NCI-H1092 (cell line): Measurements from ENCODE around the gene LARP7.
A peak's percentile ranks its signal among the peaks of the same experiment; 100 is the strongest.
"Not testable (repeated sequence)": the region's sequence is repeated elsewhere in the genome, so short reads cannot be mapped to it uniquely, and the experiment has no call there.

Experiments used
- DNase-seq: peaks from one replicate; lab custom pipeline; 2025; lab: John Stamatoyannopoulos, UW

The LARP7 gene

DNA sequence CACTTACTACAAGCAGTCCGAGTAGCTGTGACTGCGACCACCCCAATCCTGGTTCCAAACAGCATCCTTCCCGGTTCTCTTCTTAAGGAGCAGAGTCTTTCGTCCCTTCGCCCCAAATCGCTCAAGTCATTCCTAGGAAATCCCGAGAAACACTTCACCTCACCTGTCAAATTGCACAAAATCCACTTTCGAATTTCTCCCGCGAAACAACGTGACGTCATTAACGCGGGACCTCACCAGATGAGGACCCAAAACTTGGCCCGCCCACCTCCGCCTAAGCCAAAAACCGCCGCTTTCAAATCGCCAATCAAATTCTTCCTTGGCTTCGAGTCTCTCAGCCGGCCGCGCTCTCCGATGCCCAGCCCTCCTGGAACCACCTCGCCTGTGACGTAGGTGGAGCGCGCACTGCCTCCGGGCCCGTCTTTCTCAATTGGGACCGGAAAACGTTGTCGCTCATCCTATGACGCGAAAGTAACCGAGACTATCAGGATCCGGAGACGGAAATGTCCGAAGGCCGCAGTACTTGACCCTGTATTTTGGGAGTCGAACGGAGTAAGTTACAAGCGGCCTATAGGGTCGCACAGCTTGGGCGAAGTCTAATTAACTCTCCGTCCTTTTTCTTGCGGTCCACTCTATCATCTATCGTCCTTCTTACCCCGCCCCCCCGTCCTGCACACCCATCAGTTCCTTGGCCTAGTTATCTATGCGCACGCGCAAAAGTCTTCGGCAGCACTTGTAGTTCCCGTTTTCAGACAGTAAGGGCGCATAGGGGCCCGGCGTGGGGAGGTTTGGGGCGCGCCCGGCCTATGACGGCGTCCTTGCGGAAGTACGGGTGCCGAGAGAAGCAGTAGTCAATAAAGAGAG lies at the start of gene LARP7, which contains the start of gene ZGRF1:
TSS of gene LARP7 (plus strand) at position 456 of the 864 bp plus-strand sequence. CDS start 7,527 bp downstream, outside the sequence.
TSS of gene ZGRF1 (minus strand) at position 222 of the 864 bp plus-strand sequence. CDS start 3,733 bp downstream, outside the sequence.
- peak; percentile 99 for DNase-seq

DNA sequence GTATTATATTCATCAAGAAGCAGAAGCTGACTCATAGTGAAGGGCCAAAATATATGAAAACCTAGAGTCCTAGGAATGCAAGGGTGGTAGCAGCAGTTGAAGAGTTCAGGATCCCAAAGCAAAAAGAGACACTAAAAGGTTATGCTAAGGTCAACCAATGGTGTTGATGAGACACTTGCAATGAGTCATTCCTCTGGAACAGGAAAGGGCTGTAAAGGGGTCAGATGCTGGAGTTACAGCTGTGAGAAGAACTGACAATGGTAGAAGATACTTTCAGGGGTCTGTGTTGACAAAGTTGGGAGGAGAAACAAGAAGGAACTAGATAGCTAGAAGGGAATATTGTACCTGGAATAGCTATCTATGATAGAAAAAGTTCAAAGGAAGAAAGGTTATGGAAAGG lies 47.7 kb upstream of the LARP7 start:
- DNase-seq, result no peak

DNA sequence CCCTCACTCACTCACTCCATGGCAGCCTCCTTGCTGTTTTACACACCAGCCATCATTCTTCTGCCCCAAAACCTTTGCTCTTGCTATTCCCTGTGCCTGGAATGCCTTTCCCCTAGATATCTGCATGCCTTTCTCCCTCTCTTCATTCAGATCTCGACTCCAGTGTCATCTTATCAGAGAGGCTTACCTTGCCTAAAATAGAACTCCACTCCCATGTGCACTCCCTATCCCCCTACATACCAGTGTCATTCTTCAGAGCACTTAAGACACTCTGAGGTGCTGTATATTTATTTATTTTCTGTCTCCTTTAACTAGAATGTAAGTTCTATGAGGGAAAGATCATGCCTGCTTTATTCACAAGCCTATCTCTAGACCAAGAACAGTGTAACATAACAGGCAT lies 45.4 kb upstream of the LARP7 start:
- no peak for DNase-seq

DNA sequence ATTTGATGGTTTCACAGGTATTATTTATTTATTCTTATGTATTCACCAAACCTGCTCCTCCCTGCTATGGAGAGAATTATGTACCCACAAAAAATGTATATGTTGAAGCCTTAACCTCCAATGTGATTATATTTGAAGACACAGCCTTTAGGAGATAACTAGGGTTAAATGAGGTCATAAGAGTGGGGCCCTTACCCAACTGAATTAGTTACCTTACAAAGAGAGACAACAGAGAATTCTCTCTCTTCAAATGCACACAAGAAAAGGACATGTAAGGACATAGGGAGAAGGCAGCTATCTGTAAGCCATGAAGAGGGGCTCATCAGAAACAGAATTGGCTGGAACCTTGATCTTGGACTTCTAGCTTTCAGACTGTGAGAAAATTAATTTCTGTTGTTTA lies 44.2 kb upstream of the LARP7 start:
- no peak for DNase-seq

DNA sequence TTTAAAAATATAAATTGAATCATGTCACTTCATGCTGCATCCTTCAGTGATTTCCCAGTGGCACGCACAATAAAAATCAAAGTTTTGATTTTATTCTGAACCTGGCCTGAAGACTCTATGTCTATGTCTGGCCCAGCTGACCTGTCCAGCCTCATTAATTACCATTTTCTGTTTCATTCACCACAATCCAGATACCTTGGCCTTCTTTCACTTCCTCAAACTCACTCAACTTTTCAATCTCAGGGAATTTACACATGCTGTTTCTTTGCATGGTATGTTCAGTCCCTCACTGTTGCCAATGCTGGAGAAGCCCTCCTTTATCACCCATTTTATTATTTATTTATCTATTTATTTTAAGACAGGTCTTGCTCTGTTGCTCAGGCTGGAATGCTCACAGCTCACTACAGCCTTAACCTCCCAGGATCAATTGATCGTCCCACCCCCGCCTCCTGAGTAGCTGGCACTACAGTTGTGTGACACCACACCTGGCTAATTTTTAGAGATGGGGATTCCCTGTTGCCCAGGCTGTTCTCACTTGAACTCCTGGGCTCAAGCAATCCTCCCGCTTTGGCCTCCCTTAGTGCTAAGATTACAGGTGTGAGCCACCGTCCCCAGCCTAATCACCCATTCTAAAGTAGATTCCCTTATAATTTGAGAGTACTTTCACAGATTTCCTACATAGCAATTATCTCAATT lies 43.4 kb upstream of the LARP7 start:
- DNase-seq, result no peak

DNA sequence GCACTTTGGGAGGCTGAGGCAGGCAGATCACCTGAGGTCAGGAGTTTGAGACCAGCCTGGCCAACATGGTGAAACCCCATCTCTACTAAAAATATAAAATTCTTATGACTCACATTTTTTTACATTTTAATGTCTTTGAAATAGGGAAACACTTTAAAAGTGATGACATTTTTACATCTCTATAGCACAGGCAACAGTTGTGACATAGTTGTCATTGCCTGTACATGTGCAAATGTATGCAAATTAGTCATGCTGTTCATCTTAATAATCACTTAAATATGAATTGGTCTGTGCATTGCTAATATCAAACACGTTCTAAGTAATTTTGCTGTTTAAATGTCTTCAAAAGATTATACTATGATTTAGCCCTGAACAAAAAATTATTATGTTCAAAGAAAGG lies 42.0 kb upstream of the LARP7 start:
- DNase-seq, result no peak

DNA sequence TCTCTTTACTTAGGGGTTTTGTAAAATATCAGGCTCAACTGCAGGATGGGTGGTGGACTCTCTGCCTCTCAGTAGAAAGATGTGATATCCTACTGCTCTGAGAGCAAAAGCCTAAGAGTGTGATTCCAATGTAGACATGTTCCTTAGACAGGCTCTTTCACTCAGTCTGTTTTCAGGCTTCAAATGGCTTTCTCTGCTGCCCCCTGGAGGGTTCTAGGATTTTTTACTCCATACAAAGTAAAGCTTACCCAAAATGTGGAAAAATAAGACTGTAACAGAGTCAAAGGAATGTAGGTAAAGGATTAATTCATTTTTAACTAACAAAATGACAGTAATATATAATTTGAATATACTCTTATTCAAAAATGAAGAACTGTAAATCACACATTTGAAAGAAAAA lies 32.4 kb upstream of the LARP7 start:
- DNase-seq, result peak; percentile 3

DNA sequence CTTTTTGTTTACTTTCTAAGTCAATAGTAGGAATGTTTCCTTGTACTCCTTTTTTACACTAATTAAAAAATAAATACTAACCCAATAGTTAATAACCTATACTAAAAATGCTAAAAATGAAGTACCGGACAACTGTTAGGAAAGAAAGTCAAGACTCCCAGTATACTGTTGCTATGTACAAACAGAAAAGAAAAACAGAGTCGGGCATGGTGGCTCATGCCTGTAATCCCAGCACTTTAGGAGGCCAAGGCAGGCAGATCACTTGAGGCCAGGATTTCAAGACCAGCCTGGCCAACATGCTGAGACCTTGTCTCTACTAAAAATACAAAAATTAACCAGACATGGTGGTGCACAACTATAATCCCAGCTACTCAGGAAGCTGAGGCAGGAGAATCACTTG lies 24.1 kb upstream of the LARP7 start:
- not testable (repeated sequence) for DNase-seq

DNA sequence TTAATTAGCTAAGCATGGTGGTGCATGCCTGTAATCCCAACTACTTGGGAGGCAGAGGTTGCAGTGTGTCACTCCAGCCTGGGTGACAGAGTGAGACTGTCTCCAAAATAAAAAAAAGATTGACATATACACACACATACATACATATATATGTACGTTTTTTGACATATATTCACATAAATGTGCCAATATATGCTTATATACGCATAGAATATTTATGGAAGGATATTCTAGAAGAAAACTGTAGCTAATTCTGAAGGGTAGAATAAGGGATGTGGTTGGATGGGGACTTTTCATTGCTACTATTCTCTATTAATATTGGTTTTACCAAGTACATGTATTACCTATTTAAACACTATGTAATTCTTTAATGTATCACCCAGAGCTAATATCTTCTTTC lies 20.0 kb upstream of the LARP7 start:
- DNase-seq, result no peak

DNA sequence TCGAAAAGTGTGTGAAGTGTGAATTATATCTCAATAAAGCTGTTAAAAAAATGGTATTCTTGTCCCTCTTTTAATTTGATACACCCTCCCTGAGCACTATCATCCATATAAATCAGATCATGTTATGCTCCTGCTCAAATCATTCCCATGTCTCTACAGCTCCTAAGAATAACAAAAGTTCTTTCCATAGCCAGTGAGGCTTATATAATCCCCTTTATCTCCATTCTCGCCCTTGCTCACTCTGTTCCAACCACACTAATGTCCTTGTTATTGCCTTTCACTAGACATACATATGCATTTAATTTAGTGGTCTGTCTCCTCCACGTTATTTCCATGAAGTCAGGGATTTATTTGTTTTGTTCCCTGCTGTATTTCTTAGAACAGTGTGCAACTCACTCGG lies 10.7 kb upstream of the LARP7 start:
- DNase-seq, result no peak

DNA sequence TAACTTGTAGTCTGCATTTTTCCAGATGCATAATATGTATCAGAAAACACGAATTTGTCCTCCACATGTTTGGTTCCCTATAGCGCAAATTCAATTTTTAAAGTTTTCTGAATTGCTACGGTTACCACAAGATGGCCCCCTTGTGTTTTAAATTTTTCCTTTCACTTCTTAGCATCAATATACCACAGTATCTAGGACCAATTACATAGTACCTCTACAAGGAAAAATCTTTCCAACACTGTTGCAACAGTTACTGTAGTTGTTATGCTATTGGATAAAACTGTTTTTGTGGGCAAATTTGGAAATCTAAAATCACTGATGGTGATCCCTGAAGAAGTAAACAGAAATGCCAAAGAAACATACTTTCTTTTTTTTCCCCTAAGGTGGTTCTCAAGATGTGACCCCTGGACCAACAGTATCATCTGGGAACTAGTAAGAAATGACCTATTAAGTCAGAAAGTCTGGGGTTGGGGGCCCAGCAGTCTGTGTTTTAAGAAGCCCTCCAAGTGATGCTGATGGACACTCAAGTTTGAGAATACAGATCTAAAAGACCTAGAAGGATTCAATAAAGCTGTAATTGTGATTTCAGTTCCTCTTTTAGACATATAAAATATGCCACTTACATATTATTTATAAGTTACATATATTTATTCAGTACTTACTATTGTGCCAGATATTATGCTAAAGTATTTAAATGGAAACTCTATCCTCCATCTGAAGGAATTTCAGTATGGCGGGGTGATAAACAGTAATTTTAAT lies 3.3 kb upstream of the LARP7 start:
- DNase-seq, result peak; percentile 0

DNA sequence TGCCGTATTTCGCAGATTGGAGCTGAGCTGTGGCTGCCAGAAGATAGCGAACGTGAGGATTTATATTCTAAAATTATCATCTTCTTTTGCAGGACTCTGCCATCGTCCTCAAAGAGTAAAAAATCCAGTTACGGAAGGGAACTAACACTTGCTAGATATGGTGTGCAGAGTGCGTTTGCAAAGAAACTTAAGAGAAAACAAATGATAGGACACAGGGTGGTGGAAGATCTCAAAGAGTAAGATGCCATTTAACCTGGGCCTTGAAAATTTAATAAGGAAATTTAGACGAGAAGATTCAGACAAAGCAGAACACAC lies 566 bp downstream of the LARP7 start:
- DNase-seq, result no peak

DNA sequence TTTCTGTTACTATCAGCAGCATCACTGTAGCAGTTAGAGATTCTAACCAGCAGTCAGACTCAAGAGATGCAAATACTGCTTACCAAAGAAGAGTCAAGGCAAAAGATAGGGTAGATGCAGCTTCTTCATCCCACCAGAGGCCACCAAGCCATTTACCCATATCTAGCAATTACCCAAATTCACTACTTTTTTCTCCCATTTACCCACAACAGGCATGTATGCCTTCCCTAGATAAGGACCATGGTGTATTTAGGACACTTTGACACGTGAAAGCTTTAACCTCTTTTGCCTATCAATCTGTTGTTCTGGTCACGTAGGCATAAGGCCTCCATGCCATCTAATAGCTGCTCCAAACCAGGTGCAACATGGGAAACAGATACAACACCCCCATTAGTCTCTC lies 5.6 kb downstream of the LARP7 start:
- DNase-seq, result no peak

DNA sequence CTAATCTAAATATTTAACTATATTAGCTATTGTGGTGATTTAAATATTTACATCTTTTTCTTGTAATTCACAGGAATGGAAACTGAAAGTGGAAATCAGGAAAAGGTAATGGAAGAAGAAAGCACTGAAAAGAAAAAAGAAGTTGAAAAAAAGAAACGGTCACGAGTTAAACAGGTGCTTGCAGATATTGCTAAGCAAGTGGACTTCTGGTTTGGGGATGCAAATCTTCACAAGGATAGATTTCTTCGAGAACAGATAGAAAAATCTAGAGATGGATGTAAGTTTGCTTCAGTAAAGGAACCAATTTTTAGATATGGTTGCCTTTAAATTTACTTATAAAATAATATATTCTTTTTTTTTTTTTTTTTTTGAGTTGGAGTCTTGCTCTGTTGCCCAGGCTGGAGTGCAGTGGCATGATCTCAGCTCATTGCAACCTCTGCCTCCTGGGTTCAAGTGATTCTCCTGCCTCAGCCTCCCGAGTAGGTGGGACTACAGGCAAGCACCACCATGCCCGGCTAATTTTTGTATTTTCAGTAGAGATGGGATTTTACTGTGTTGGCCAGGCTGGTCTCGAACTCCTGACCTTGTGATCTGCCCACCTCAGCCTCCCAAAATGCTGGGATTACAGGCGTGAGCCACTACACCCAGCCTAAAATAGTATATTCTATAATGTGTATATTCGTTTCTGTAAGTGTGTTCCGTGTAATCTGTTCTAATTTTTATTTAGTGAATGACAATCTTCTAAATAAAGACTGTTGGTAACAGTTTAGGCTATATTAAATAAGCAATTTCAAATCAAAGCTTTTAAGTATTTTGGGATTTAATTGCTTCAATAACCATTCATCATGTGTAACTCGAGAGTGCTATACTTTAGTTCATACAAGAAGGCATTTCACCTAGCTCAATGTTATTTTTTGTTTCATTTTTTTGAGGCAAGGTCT lies 7.9 kb downstream of the LARP7 start:
- DNase-seq, result not testable (repeated sequence)

DNA sequence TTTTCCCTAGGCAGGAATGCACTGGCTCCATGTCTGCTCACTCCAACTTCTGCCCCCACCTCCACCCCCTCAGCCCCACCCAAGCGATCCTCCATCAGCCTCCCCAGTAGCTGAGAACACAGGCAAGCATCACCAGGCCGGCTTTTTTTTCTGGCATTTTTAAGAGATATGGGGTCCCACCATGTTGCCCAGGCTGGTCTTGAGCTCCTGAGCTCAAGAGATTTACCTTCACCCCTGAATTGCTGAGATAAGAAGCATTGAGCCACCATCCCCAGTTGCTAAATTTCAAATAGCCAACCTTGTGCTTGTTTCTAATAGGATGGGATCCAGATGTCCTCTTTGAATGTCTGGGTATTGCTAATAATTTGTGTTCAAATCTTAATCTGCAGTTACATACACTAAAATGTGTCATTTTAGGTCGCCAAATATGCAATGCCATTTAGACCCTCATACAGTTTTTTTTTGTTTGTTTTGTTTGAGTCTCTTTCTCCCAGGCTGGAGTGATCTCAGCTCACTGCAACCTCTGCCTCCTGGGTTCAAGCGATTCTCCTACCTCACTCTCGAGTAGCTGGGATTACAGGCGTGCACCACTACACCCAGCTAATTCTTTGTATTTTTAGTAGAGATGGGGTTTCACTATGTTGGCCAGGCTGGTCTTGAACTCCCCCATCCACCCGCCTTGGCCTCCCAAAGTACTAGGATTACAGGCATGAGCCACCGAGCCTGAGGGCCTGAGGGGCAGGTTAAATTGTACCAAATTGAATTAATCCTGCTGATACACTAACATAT lies 8.8 kb downstream of the LARP7 start:
- DNase-seq, result no peak

DNA sequence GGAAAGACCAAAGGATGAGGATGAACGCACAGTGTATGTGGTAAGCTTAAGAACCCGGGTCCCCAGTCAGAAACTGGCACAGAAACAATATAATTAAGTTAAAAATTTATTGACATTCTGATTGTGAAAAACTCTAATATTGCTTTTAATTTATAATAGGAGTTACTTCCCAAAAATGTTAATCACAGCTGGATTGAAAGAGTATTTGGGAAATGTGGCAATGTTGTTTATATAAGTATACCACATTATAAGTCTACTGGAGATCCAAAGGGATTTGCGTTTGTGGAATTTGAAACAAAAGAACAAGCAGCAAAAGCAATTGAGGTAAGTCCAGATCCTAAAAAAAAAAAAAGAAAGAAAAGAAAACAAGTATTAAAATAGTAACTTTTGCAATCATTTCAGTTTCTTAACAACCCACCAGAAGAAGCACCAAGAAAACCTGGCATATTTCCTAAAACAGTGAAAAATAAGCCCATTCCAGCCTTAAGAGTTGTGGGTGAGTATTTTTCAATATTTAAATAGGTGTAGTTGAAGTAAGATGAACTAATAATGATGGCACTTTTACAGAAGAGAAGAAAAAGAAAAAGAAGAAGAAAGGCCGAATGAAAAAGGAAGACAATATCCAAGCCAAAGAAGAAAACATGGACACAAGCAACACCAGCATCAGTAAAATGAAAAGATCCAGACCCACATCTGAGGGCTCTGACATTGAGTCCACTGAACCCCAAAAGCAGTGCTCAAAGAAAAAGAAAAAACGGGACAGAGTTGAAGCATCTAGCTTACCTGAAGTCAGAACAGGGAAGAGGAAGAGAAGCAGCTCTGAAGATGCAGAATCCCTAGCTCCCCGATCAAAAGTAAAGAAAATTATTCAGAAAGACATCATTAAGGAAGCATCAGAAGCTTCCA lies 9.9 kb downstream of the LARP7 start:
- no peak for DNase-seq

DNA sequence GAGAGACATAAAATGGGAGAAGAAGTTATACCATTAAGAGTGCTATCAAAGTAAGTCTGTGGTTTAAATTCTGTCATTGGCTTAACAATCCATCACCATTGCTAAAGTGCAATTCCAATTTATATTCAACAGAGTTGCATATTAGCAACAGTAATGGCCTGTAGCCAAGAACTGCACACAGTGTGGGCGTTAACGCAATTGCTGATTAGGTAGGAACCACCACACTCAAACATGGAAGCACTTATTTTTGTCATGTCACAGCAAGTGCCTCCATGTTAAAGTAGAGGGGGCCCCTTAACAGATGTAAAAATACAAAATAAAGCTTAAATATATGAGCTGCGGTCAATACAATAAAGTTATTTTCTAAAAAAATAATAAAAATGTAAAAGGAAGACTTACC lies 10.8 kb downstream of the LARP7 start:
- DNase-seq, result no peak

DNA sequence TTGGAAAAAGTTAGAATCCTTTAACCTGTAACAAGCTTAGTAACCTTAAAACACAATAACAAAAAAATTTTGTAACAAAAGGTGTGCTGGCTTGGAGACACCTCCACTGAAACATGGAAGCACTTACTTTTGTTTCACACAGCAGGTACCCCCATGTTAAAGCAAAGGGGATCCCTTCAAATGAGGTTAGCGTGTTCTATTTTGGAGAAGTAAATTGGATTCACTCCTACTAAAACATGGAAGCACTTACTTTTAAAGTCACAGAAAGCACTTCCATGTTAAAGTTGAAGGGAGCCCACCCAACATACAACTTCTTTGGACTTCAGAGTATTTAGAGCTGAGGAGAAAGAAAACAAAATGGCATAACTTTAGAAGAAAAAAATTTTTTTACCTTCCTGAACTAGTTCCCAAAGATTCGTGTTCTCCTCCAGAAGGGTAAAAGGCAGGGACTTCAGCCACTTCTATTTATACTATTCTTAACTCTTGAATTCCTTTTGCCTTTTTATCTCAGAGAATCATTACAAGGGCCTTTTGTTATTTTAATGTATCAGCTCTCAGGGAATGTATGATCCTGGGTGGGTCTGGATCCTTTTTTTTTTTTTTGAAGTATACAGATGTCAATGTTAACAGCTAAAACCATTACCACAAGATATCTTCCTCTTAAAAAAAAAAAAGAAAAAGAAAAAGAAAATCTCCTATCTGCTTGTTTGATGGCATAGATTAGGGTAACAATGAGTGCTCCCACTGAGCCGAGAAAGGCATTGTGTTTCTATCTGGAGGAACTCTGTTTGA lies 11.5 kb downstream of the LARP7 start:
- no peak for DNase-seq

DNA sequence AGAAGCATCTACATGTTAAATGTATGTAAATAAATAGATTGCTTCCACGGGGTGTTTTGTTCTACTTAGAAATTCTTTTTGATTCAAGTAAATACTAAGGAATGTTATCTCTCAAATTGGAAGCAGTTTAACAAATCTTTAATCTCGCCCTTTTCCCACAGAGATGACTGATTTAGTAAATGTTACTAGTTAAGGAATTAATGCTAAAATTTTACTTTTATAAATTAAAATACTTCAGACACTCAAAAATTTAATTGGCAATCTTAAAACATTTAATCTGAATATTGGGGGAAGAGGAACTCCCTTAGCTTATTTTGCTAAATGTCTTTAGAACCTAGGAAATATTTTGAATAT lies 12.1 kb downstream of the LARP7 start:
- no peak for DNase-seq
